Heart right ventricle (tissue), 16 donors: ENCODE results near the gene ZNF888. TPM values are rescaled to one million over a fixed set of nuclear protein-coding genes. Genes with fewer than 3 reads are reported as not detected.
A peak's percentile ranks its signal among the peaks of the same experiment; 100 is the strongest.
"Not testable (repeated sequence)": the region's sequence is repeated elsewhere in the genome, so short reads cannot be mapped to it uniquely, and the experiment has no call there.

Experiments used
- ATAC-seq, 8 donors: fragments of 200-7000 bp; cut with Tn5 transposase; one replicate each; pipeline ENCODE4 v1.9.1; 2020; ENCODE audit warnings: mild to moderate bottlenecking in 8 of 8, moderate library complexity in 8 of 8, moderate number of reproducible peaks in 1 of 8
- DNase-seq, 2 donors: peaks; one replicate each; pipeline ENCODE4 v3.0.0-alpha.2; 2020
- H3K27ac ChIP-seq, 10 donors: fragments of 200-600 bp; sonication (generic) in 2 of 10; one replicate each; pipeline versions ENCODE4 v1.5.0 to v1.8.0; 2020 to 2022; ENCODE audit warnings: mild to moderate bottlenecking in 3 of 10
- H3K27me3 ChIP-seq, 7 donors: fragments of 200-600 bp; one replicate each; pipeline ENCODE4 v1.8.0; 2021 to 2022; ENCODE audit warnings: mild to moderate bottlenecking in 2 of 7
- H3K36me3 ChIP-seq, 9 donors: fragments of 200-600 bp; sonication (generic) in 1 of 9; one replicate each; pipeline versions ENCODE4 v1.5.0 to v1.8.0; 2020 to 2022; ENCODE audit warnings: mild to moderate bottlenecking in 2 of 9
- H3K4me1 ChIP-seq, 9 donors: fragments of 200-600 bp; sonication (generic) in 1 of 9; one replicate each; pipeline versions ENCODE4 v1.5.0 to v1.8.0; 2020 to 2022; ENCODE audit warnings: mild to moderate bottlenecking in 4 of 9
- H3K4me3 ChIP-seq, 10 donors: fragments of 200-600 bp; sonication (generic) in 2 of 10; one replicate each; pipeline versions ENCODE4 v1.5.0 to v1.8.0; 2020 to 2022; ENCODE audit warnings: mild to moderate bottlenecking in 7 of 10, moderate library complexity in 2 of 10
- H3K9me3 ChIP-seq, 11 donors: fragments of 200-600 bp in 10 of 11; sonication (generic) in 2 of 11; one replicate each; pipeline versions ENCODE4 v1.5.0 to v1.8.0; 2013 to 2022; ENCODE audit warnings: mild to moderate bottlenecking in 2 of 11, control low read depth in 1 of 11, moderate library complexity in 1 of 11
- WGBS, 2 donors: extraction: QIAGEN DNeasy Blood & Tissue Kit; methylation state at CpG; one replicate each; pipeline ENCODE4 v1.1.7; 2013; ENCODE audit warnings: inconsistent platforms in 1 of 2; 5-methylcytosine and 5-hydroxymethylcytosine counted together
- intact Hi-C, 10 donors: fragments of 100-400 bp; cut with DNase I; formaldehyde crosslinking; loops; one replicate each; pipeline versions ENCODE4 v1.11.1 to v1.14.2; 2022
- polyA plus RNA-seq, 2 donors: library from polyadenylated mRNA; stranded (reverse); fragments of 200-250 nt; gene quantifications; one replicate each; pipeline ENCODE4 v1.2.3, GENCODE V29; 2013
- total RNA-seq, 10 donors: library from RNA; stranded (reverse); fragmentation: NEBNext Ultra II Directional in 3 of 10; extraction: Animal tissue kit (Norgen Biotek cat#: 25700) in 3 of 10; gene quantifications; one replicate each; pipeline versions ENCODE4 v1.2.1 to v1.2.4, GENCODE V29; 2021 to 2023
- TF ChIP-seq, protein P1 (sequence below), 9 donors: fragments of 200-600 bp; sonication (generic) in 2 of 9; IDR thresholded peaks; one replicate each; pipeline versions ENCODE4 v1.5.0 to v1.8.0; 2021 to 2022; ENCODE audit warnings: antibody characterized with exemption in 9 of 9, mild to moderate bottlenecking in 5 of 9, moderate library complexity in 1 of 9
- donor health status: Arrhythmogenic right ventricular cardiomyopathy.
- donor health status: ischemic (EF 13 %, LVEDD 7.1; RV severe dilation, severe dysfunction).
- donor health status: healthy with polysubstance abuse.
- donor health status: DM: no; HTN: yes; CAD: no.
- donor health status: DM: no; HTN: no; CAD: no.
- donor health status: ischemic (EF 25% LVEDD 6.9; RV normal size, moderate dysfunction).
- donor health status: ischemic (EF 25% LVEDD 5.7; RV mildly dilated, moderate dysfunction).
- donor health status: healthy.
- donor health status: DM: yes; HTN: yes; CAD: no.
- donor health status: Ischemic cardiomyopathy.
- donor health status: ischemic (EF 35%, LVEDD 5.7; RV mildly dilated, moderate dysfunction).
- donor health status: nonischemic (EF 11% LVEDD 7.7; RV severe dilation, severe dysfunction).
- donor health status: DM: yes; HTN: yes; CAD: no.
- donor health status: PGD.
- donor health status: ischemic (EF 29% LVEDD 5.4; RV normal size, mild dysfunction).
- donor health status: nonischemic (EF 23%, LVEDD 6.1; RV moderate dilation, normal function).

Gene ZNF888
- total and polyA plus RNA-seq, 12 donors = 0.70 to 2.3 (median 1.4) TPM

DNA sequence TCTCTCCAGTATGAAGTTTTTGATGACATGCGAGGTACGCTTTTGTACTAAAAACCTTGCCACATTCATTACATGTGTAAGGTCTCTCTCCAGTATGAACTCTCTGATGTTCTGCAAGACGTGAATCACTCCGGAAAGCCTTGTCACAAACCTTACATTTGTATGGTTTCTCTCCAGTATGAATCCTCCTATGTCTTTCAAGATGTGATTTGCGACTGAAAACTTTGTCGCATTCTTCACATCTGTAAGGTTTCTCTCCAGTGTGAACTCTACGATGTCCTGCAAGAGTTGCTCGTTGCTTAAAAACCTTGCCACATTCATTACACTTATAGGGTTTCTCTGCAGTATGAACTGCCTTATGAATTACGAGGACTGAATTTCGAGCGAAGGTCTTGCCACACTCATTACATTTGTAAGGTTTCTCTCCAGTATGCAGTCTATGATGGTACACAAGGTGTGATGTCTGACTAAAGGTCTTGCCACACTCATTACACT is 42.3 kb downstream of the ZNF888 start:
- Histone ChIP-seq H3K9me3 (peaks cover 0 to 97% (median 17%) of the 10 kb centered on the region in 11 donors), H3K4me3 (no peak overlapping the region)
- WGBS, 2 donors = 89% methylated on average over 11 of the region's 11 CpGs

DNA sequence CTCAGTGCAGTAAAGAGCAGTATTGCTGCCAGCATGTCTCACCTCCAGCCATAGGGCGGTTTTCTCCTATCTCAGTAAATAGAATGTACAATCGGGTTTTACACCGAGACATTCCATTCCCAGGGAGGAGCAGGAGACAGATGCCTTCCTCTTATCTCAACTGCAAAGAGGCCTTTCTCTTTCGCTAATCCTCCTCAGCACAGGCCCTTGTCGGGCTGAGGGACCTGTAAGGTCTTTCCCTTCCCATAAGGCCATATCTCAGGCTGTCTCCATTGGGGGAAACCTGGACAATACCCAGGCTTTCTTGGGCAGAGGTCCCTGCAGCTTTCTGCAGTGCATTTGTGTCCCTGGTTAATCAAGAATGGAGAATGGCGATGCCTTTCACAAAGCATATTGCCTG is 50.2 kb downstream of the ZNF888 start:
- 62 to 66% methylated on average over 6 of the region's 6 CpGs for WGBS, 2 donors
- H3K4me3 ChIP-seq, intact Hi-C loops, DNase-seq, H3K27me3 ChIP-seq, H3K4me1 ChIP-seq, ATAC-seq, H3K27ac ChIP-seq: not testable (repeated sequence)
- Histone ChIP-seq H3K9me3 (peaks cover 0 to 19% (median 0%) of the 10 kb centered on the region in 11 donors), H3K36me3 (peaks cover 0 to 21% (median 0%) of the 10 kb centered on the region in 9 donors)

More for the DNA sequence above, 42.3 kb downstream of the ZNF888 start:
- H3K4me1 ChIP-seq = no peaks in the 10 kb centered on the region
- H3K27ac ChIP-seq = no peak overlapping the region
- ATAC-seq = no peak
- H3K27me3 ChIP-seq = no peaks in the 10 kb centered on the region
- H3K36me3 ChIP-seq = peaks cover 0 to 88% (median 71%) of the 10 kb centered on the region in 9 donors
- TF ChIP-seq, protein P1, sequence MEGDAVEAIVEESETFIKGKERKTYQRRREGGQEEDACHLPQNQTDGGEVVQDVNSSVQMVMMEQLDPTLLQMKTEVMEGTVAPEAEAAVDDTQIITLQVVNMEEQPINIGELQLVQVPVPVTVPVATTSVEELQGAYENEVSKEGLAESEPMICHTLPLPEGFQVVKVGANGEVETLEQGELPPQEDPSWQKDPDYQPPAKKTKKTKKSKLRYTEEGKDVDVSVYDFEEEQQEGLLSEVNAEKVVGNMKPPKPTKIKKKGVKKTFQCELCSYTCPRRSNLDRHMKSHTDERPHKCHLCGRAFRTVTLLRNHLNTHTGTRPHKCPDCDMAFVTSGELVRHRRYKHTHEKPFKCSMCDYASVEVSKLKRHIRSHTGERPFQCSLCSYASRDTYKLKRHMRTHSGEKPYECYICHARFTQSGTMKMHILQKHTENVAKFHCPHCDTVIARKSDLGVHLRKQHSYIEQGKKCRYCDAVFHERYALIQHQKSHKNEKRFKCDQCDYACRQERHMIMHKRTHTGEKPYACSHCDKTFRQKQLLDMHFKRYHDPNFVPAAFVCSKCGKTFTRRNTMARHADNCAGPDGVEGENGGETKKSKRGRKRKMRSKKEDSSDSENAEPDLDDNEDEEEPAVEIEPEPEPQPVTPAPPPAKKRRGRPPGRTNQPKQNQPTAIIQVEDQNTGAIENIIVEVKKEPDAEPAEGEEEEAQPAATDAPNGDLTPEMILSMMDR (IDR thresholded peaks at IDR 0.05) = no peak
- intact Hi-C loops = no loop called here
- DNase-seq = no peak

DNA sequence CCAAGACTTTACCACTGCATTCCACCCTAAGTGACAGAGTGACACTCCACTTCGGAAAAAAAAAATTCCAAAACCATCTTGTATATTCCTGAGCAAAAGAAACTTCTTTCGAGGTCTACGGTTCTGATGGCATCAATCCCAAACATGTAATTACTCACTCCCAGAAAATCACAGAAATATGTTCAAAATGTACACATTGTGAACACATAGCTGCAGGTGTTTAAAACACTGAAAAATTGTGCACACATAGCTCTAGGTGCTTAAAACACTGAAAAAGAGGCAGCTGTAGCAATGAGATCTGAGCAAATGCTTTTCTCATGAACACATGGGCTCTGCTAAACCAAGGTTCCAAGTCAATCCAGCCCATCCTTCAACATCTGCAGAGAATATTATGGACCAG is 51.8 kb downstream of the ZNF888 start:
- ATAC-seq = no peak
- Histone ChIP-seq H3K9me3 (peaks cover 0 to 6% (median 0%) of the 10 kb centered on the region in 11 donors), H3K36me3 (peaks cover 0 to 13% (median 0%) of the 10 kb centered on the region in 9 donors)

DNA sequence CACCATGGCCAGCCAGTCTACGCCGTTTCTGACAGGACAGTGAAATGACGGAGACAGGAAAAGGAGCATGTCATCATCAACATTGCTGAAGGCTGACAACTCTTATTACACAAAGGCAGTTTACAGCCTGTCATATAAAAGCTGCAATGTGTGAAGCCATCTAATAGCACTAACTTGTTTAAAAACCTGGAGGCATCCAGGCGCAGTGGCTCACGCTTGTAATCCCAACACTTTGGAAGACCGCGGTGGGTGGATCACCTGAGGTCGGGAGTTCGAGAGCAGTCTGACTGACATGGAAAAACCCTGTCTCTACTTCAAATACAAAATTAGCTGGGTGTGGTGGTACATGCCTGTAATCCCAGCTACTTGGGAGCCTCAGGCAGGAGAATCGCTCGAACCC is 55.2 kb downstream of the ZNF888 start:
- intact Hi-C loops, H3K9me3 ChIP-seq, ATAC-seq, DNase-seq, H3K27ac ChIP-seq, H3K4me3 ChIP-seq, H3K27me3 ChIP-seq, H3K4me1 ChIP-seq: not testable (repeated sequence)
- 92 to 96% methylated on average over 11 of the region's 11 CpGs for WGBS, 2 donors
- peaks cover 0 to 13% (median 0%) of the 10 kb centered on the region in 9 donors for H3K36me3 ChIP-seq

More for the DNA sequence above, 51.8 kb downstream of the ZNF888 start:
- DNase-seq = no peak
- 87 to 95% methylated on average over 3 of the region's 3 CpGs for WGBS, 2 donors
- Histone ChIP-seq H3K27me3 (no peaks in the 10 kb centered on the region), H3K27ac (no peak overlapping the region), H3K4me3 (no peak overlapping the region), H3K4me1 (no peaks in the 10 kb centered on the region)
- intact Hi-C loops = no loop called here
- TF ChIP-seq, protein P1 (IDR thresholded peaks at IDR 0.05) = no peak

DNA sequence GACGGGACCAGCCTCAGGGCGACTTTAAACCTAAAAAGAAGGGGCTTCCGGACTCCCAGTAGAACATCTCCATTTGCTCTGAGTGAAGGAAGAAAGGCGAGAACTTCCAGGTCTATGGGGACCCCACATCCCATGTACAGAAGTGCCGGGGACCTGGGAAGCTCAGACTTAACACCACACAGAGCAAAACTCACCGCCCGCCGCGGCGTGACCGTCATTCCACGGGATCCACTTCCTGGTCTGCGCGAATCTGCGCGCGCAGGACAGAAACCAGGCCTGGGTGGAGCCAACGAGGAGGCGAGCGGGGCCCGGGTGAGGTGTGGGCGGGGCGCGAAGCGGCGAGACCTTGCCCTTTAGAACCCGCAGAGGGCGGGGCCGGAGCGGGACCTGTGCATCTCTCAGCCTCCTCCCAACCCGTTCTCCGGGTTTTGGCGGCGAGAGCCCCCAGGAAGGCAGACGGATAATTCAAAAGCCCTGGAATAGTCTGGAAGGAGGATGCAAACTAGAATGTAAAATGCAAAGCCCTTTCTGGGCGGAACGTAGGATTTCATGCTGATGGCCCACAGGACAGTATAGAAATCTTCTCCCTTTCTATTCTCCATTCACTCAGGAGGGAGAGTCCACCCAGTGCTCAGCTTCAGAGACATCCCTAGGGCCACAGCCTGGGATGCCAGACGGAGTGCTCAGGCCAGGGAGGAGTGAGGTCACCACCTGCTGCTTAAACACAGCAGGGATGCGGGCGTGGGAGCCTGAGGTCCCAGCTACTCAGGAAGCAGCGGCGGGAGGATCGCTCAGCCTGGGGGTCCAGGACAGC is 65.6 kb downstream of the ZNF888 start, which contains the start of gene ZNF468:
Gene ZNF468 (minus strand): TSS at position 242 of the 814 bp plus-strand sequence. CDS start 3,347 bp downstream, outside the sequence.
- 2 to 3% methylated on average over 35 to 43 of the region's 43 CpGs for WGBS, 2 donors
- TF ChIP-seq, protein P1 (IDR thresholded peaks at IDR 0.05) = peak in 1 of 9 donors; percentile 30
- Histone ChIP-seq H3K4me3 (peak within 1 kb of the TSS; percentile 60 to 86 (median 74)), H3K4me1 (peaks cover 0 to 10% (median 2%) of the 10 kb centered on the region in 9 donors), H3K27ac (peak within 1 kb of the TSS in 9 of 10 donors; percentile 31 to 83 (median 74)), H3K36me3 (peaks cover 0 to 20% (median 12%) of the 10 kb centered on the region in 9 donors)
- DNase-seq (peak; percentile 62 to 84), ATAC-seq (peak; percentile 100)
- not testable (repeated sequence) for H3K9me3 ChIP-seq, H3K27me3 ChIP-seq
- intact Hi-C loops = loop anchor here in 2 of 10 donors (2.0 to 5.0 kb wide), 2 partner anchors 35 to 37 kb away; partner anchors contain the start of gene ZNF28 (in 2 of the 2)

DNA sequence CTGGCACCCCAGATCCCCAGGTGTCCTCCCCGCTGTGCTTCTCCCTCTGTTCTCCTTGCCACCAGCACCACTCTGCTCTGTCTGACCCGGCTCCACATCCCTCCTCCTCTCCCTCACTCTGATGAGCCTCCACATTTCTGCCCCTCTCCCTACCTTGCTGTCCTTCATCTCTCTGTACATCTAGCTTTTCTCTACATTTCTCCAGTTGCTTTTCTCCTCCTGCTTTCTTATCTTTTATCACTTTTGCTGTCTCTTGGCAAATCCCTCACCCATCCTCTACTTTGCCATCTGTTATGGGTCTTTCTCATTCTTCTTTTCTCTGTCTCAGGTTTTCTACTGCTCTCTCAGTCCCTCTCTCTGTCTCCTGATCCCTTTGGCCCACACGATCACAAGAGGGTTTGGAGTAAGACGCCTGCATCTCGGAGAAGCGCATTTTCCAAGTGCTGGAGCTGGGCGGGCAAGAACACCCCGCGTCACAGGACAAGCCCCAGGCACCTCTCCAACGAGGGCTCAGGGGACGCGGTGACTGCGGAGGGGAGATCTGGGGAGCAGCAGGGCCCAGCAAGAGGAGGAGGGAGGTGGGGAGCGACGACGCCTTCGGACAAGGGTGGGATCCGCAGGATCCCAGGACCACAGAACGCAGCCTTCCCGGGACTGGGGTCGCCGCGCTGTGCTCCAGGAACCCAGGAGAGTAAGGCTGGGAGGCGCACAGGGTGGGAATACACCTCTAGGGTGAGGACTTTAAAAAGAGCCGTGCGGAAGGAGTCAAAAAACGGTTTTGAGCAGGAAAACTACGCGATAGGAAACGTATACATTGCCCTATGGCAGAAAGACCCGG is 66.5 kb downstream of the ZNF888 start:
- Histone ChIP-seq H3K27ac (peak overlapping the region in 9 of 10 donors; percentile 31 to 83 (median 74)), H3K36me3 (peaks cover 0 to 28% (median 14%) of the 10 kb centered on the region in 9 donors), H3K4me1 (peaks cover 0 to 10% (median 2%) of the 10 kb centered on the region in 9 donors), H3K4me3 (peak overlapping the region; percentile 60 to 86 (median 74))
- H3K27me3 ChIP-seq, H3K9me3 ChIP-seq: not testable (repeated sequence)
- intact Hi-C loops = loop anchor here in 2 of 10 donors (2.0 to 5.0 kb wide), 2 partner anchors 34 to 36 kb away; partner anchors contain the start of gene ZNF28 (in 2 of the 2)
- DNase-seq (peak in 1 of 2 donors; percentile 22), ATAC-seq (peak; percentile 6 to 61 (median 43))
- WGBS, 2 donors = 4 to 5% methylated on average over 20 to 23 of the region's 31 CpGs
